ENCODE measurements around the gene NOXO1.
A peak's percentile ranks its signal among the peaks of the same experiment; 100 is the strongest.

Gene NOXO1

GRCh38 chr16:1938910-1939309, 42.4 kb downstream of the NOXO1 start:
- no peaks in the 10 kb centered on the region for H3K9me3 ChIP-seq (ENCODE audit: insufficient read depth, low read length)
- H3K9ac ChIP-seq (ENCODE audit: insufficient read length, low read depth) = no peak overlapping the region
- no peak for DNase-seq (ENCODE audit: low read depth, low spot score)
- H3K4me3 ChIP-seq (ENCODE audit: insufficient read length, low read depth) = no peak overlapping the region
- peaks cover 40% of the 10 kb centered on the region for H3K36me3 ChIP-seq (ENCODE audit: insufficient read depth, insufficient read length, low read length)
- H3K27me3 ChIP-seq (ENCODE audit: insufficient read depth, insufficient read length) = no peaks in the 10 kb centered on the region
- no peak for TF ChIP-seq SUZ12 (IDR thresholded peaks at IDR 0.05; ENCODE audit: extremely low read depth, insufficient read depth, insufficient read length)
- no peak for TF ChIP-seq YY1 (IDR thresholded peaks at IDR 0.05; ENCODE audit: insufficient read depth, insufficient read length)
- TF ChIP-seq ZNF274 (IDR thresholded peaks at IDR 0.05; ENCODE audit: low read depth, low read length) = no peak
- peaks cover 27% of the 10 kb centered on the region for H3K4me1 ChIP-seq (ENCODE audit: insufficient read depth, insufficient read length)

GRCh38 chr16:1938316-1938715, 43.0 kb downstream of the NOXO1 start:
- peaks cover 29% of the 10 kb centered on the region for H3K4me1 ChIP-seq (ENCODE audit: insufficient read depth, insufficient read length)
- no peak for DNase-seq (ENCODE audit: low read depth, low spot score)
- peaks cover 40% of the 10 kb centered on the region for H3K36me3 ChIP-seq (ENCODE audit: insufficient read depth, insufficient read length, low read length)
- no peaks in the 10 kb centered on the region for H3K27me3 ChIP-seq (ENCODE audit: insufficient read depth, insufficient read length)
- no peak overlapping the region for H3K4me3 ChIP-seq (ENCODE audit: insufficient read length, low read depth)
- no peak for TF ChIP-seq YY1 (IDR thresholded peaks at IDR 0.05; ENCODE audit: insufficient read depth, insufficient read length)
- TF ChIP-seq ZNF274 (IDR thresholded peaks at IDR 0.05; ENCODE audit: low read depth, low read length) = no peak
- TF ChIP-seq SUZ12 (IDR thresholded peaks at IDR 0.05; ENCODE audit: extremely low read depth, insufficient read depth, insufficient read length) = no peak
- H3K9me3 ChIP-seq (ENCODE audit: insufficient read depth, low read length) = no peaks in the 10 kb centered on the region
- no peak overlapping the region for H3K9ac ChIP-seq (ENCODE audit: insufficient read length, low read depth)

GRCh38 chr16:1936945-1937479, 44.3 kb downstream of the NOXO1 start:
- peaks cover 35% of the 10 kb centered on the region for H3K4me1 ChIP-seq (ENCODE audit: insufficient read depth, insufficient read length)
- no peaks in the 10 kb centered on the region for H3K27me3 ChIP-seq (ENCODE audit: insufficient read depth, insufficient read length)
- no peak overlapping the region for H3K4me3 ChIP-seq (ENCODE audit: insufficient read length, low read depth)
- TF ChIP-seq ZNF274 (IDR thresholded peaks at IDR 0.05; ENCODE audit: low read depth, low read length) (no peak), YY1 (IDR thresholded peaks at IDR 0.05; ENCODE audit: insufficient read depth, insufficient read length) (no peak), SUZ12 (IDR thresholded peaks at IDR 0.05; ENCODE audit: extremely low read depth, insufficient read depth, insufficient read length) (no peak)
- peaks cover 40% of the 10 kb centered on the region for H3K36me3 ChIP-seq (ENCODE audit: insufficient read depth, insufficient read length, low read length)
- no peaks in the 10 kb centered on the region for H3K9me3 ChIP-seq (ENCODE audit: insufficient read depth, low read length)
- no peak overlapping the region for H3K9ac ChIP-seq (ENCODE audit: insufficient read length, low read depth)
- DNase-seq (ENCODE audit: low read depth, low spot score) = no peak

- Histone ChIP-seq H3K9me3 (ENCODE audit: insufficient read depth, low read length) (peaks cover 8% of the 10 kb centered on the region; the same call in 1 of the 2 replicates), H3K4me3 (ENCODE audit: insufficient read length, low read depth) (no peak overlapping the region), H3K4me1 (ENCODE audit: insufficient read depth, insufficient read length) (peaks cover 21% of the 10 kb centered on the region), H3K27me3 (ENCODE audit: insufficient read depth, insufficient read length) (peaks cover 8% of the 10 kb centered on the region), H3K9ac (ENCODE audit: insufficient read length, low read depth) (peak overlapping the region; percentile 58), H3K36me3 (ENCODE audit: insufficient read depth, insufficient read length, low read length) (peaks cover 12% of the 10 kb centered on the region)
- DNase-seq (ENCODE audit: low read depth, low spot score) = no peak
- TF ChIP-seq ZNF274 (IDR thresholded peaks at IDR 0.05; ENCODE audit: low read depth, low read length) (no peak), SUZ12 (IDR thresholded peaks at IDR 0.05; ENCODE audit: extremely low read depth, insufficient read depth, insufficient read length) (no peak), YY1 (IDR thresholded peaks at IDR 0.05; ENCODE audit: insufficient read depth, insufficient read length) (no peak)
Observed at GRCh38 chr16:1933097-1933661, 48.1 kb downstream of the NOXO1 start.

- Histone ChIP-seq H3K27me3 (ENCODE audit: insufficient read depth, insufficient read length) (peaks cover 8% of the 10 kb centered on the region), H3K9me3 (ENCODE audit: insufficient read depth, low read length) (peaks cover 8% of the 10 kb centered on the region; the same call in 1 of the 2 replicates), H3K4me3 (ENCODE audit: insufficient read length, low read depth) (no peak overlapping the region), H3K9ac (ENCODE audit: insufficient read length, low read depth) (peak overlapping the region; percentile 58), H3K36me3 (ENCODE audit: insufficient read depth, insufficient read length, low read length) (peaks cover 5% of the 10 kb centered on the region), H3K4me1 (ENCODE audit: insufficient read depth, insufficient read length) (peaks cover 21% of the 10 kb centered on the region)
- no peak for DNase-seq (ENCODE audit: low read depth, low spot score)
- TF ChIP-seq SUZ12 (IDR thresholded peaks at IDR 0.05; ENCODE audit: extremely low read depth, insufficient read depth, insufficient read length) (no peak), YY1 (IDR thresholded peaks at IDR 0.05; ENCODE audit: insufficient read depth, insufficient read length) (no peak), ZNF274 (IDR thresholded peaks at IDR 0.05; ENCODE audit: low read depth, low read length) (no peak)
Observed at GRCh38 chr16:1932050-1933028, 48.9 kb downstream of the NOXO1 start.

GRCh38 chr16:1930338-1930720, 50.9 kb downstream of the NOXO1 start:
- Histone ChIP-seq H3K9me3 (ENCODE audit: insufficient read depth, low read length) (peaks cover 8% of the 10 kb centered on the region; the same call in 1 of the 2 replicates), H3K9ac (ENCODE audit: insufficient read length, low read depth) (no peak overlapping the region), H3K36me3 (ENCODE audit: insufficient read depth, insufficient read length, low read length) (no peaks in the 10 kb centered on the region), H3K4me3 (ENCODE audit: insufficient read length, low read depth) (no peak overlapping the region), H3K27me3 (ENCODE audit: insufficient read depth, insufficient read length) (peaks cover 8% of the 10 kb centered on the region), H3K4me1 (ENCODE audit: insufficient read depth, insufficient read length) (peaks cover 20% of the 10 kb centered on the region)
- TF ChIP-seq ZNF274 (IDR thresholded peaks at IDR 0.05; ENCODE audit: low read depth, low read length) (no peak), YY1 (IDR thresholded peaks at IDR 0.05; ENCODE audit: insufficient read depth, insufficient read length) (no peak), SUZ12 (IDR thresholded peaks at IDR 0.05; ENCODE audit: extremely low read depth, insufficient read depth, insufficient read length) (no peak)
- no peak for DNase-seq (ENCODE audit: low read depth, low spot score)

Measured in NT2/D1 (cell line).